ENCODE results near the gene SANBR.
A peak's percentile ranks its signal among the peaks of the same experiment; 100 is the strongest.

GRCh38 chr2:61015976-61016375 lies 49.7 kb upstream of the SANBR start:
- no peak for TF ChIP-seq CTCF (IDR thresholded peaks at IDR 0.05)
- TF ChIP-seq EP300 (IDR thresholded peaks at IDR 0.05): peak in 1 of 4 donors; percentile 81
- TF ChIP-seq POLR2AphosphoS5 (IDR thresholded peaks at IDR 0.05): no peak

Data from upper lobe of left lung (tissue), 4 donors.